A549 (cell line): ENCODE measurements around the gene PLCB4. TPM values are rescaled to one million over a fixed set of nuclear protein-coding genes. Genes with fewer than 3 reads are reported as not detected.

Experiments used
- ATAC-seq, 2 experiments: fragments of 200-7000 bp in 1 of 2; fragments of >200 bp in 1 of 2; cut with Nextera tagmentation in 1 of 2; cut with Tn5 transposase in 1 of 2; 3 replicates each; pipeline versions ENCODE4 v1.8.0 to v1.9.1; 2018 to 2020; ENCODE audit warnings: mild to moderate bottlenecking in 1 of 2, moderate library complexity in 1 of 2
- CTCF ChIA-PET: fragments of 300-600 bp; sonication (Branson Sonifier 250); formaldehyde crosslinking; extraction: SDS; loops from one replicate; lab custom pipeline; 2021; ENCODE audit warnings: antibody characterized with exemption, inconsistent platforms; lab: Yijun Ruan, JAX
- POLR2A ChIA-PET: fragments of 350-600 bp; formaldehyde crosslinking; extraction: SDS; loops from one replicate; lab custom pipeline; 2021; ENCODE audit warnings: antibody characterized with exemption, inconsistent platforms; lab: Yijun Ruan, JAX
- DNase-seq, 2 experiments: peaks; one replicate each; pipeline versions ENCODE4 v3.0.0 to v3.0.0-alpha.2; 2011 to 2016; ENCODE audit warnings: low read depth in 1 of 2, low spot score in 1 of 2
- FAIRE-seq: peaks from 2 replicates; lab custom pipeline; 2011; peaks lifted over from hg19 to GRCh38; lab: Jason Lieb, UNC
- H3K27ac ChIP-seq, 2 experiments: fragments of >200 bp; sonication (Bioruptor Twin); formaldehyde crosslinking; 3 replicates each; pipeline ENCODE4 v1.5.1; 2016 to 2017
- H3K4me1 ChIP-seq: fragments of >200 bp; sonication (Bioruptor Twin); formaldehyde crosslinking; 3 replicates; pipeline ENCODE4 v1.6.1; 2016
- H3K4me2 ChIP-seq: fragments of >200 bp; sonication (Bioruptor Twin); formaldehyde crosslinking; 3 replicates; pipeline ENCODE4 v1.6.1; 2016
- H3K4me3 ChIP-seq: fragments of >200 bp; sonication (Bioruptor Twin); formaldehyde crosslinking; 3 replicates; pipeline ENCODE4 v1.5.1; 2016
- H3K9me3 ChIP-seq: fragments of >200 bp; sonication (Bioruptor Twin); formaldehyde crosslinking; 3 replicates; pipeline ENCODE4 v1.6.1; 2016
- CEBPB ChIP-seq, 2 experiments: fragments of >200 bp in 1 of 2; sonication (Bioruptor Twin) in 1 of 2; formaldehyde crosslinking in 1 of 2; IDR thresholded peaks; 2 replicates each; pipeline ENCODE4 v1.6.1; 2012 to 2016
- CHD2 ChIP-seq: fragments of 150-350 bp; IDR thresholded peaks from 2 replicates; pipeline ENCODE4 v1.6.1; 2014; ENCODE audit warnings: low read length; ENCODE audit not compliant: partially characterized antibody
- CTCF ChIP-seq: fragments of >200 bp; sonication (Bioruptor Twin); formaldehyde crosslinking; IDR thresholded peaks from 3 replicates; pipeline ENCODE4 v1.5.1; 2016
- EHMT2 ChIP-seq: fragments of 200-600 bp; sonication (generic); IDR thresholded peaks from 2 replicates; pipeline ENCODE4 v1.6.1; 2016; ENCODE audit warnings: antibody characterized with exemption, low read depth, mild to moderate bottlenecking, moderate library complexity
- EP300 ChIP-seq, 2 experiments: fragments of >200 bp; sonication (Bioruptor Twin); formaldehyde crosslinking; IDR thresholded peaks; 2 replicates in 1 of 2; 3 replicates in 1 of 2; pipeline ENCODE4 v1.6.1; 2016 to 2017
- ESRRA ChIP-seq: fragments of 150-350 bp; IDR thresholded peaks from 2 replicates; pipeline ENCODE4 v1.6.1; 2014; ENCODE audit warnings: mild to moderate bottlenecking, low read length, borderline replicate concordance
- FOSL2 ChIP-seq, 2 experiments: fragments of 450-650 bp in 1 of 2; fragments of >200 bp in 1 of 2; sonication (Bioruptor Twin) in 1 of 2; formaldehyde crosslinking; IDR thresholded peaks; 2 replicates each; pipeline versions ENCODE4 v1.5.0 to v1.6.1; 2016 to 2020; ENCODE audit warnings: mild to moderate bottlenecking in 1 of 2, moderate library complexity in 1 of 2
- FOXS1 ChIP-seq: fragments of 250-450 bp; sonication (Bioruptor Pico); IDR thresholded peaks from 2 replicates; pipeline ENCODE4 v1.5.0; 2020; ENCODE audit warnings: mild to moderate bottlenecking, moderate library complexity
- HDAC2 ChIP-seq: fragments of 200-600 bp; sonication (generic); IDR thresholded peaks from 2 replicates; pipeline ENCODE4 v1.6.1; 2016
- HES2 ChIP-seq: fragments of >200 bp; sonication (Bioruptor Twin); formaldehyde crosslinking; IDR thresholded peaks from 2 replicates; pipeline ENCODE4 v1.6.1; 2016
- JUN ChIP-seq, 2 experiments: fragments of >200 bp; sonication (Bioruptor Twin); formaldehyde crosslinking; IDR thresholded peaks; 2 replicates in 1 of 2; 3 replicates in 1 of 2; pipeline ENCODE4 v1.6.1; 2016 to 2017
- JUNB ChIP-seq: fragments of >200 bp; sonication (Bioruptor Twin); formaldehyde crosslinking; IDR thresholded peaks from 2 replicates; pipeline ENCODE4 v1.6.1; 2016
- KDM1A ChIP-seq: fragments of 200-600 bp; sonication (generic); IDR thresholded peaks from 2 replicates; pipeline ENCODE4 v1.6.1; 2016; ENCODE audit warnings: low read depth, mild to moderate bottlenecking
- MAFK ChIP-seq: fragments of 450-650 bp; IDR thresholded peaks from 2 replicates; pipeline ENCODE4 v1.6.1; 2014; ENCODE audit not compliant: partially characterized antibody
- MAX ChIP-seq: IDR thresholded peaks from 2 replicates; pipeline ENCODE4 v1.6.1; 2012
- MAZ ChIP-seq: fragments of 150-350 bp; IDR thresholded peaks from 2 replicates; pipeline ENCODE4 v1.6.1; 2014; ENCODE audit warnings: antibody characterized with exemption, low read depth, low read length, borderline replicate concordance
- NFE2L2 ChIP-seq: fragments of 150-350 bp; conservative IDR thresholded peaks from 2 replicates; pipeline ENCODE4 v1.6.1; 2014; ENCODE audit warnings: low read length
- NR3C1 ChIP-seq: fragments of >200 bp; sonication (Bioruptor Twin); formaldehyde crosslinking; IDR thresholded peaks from 3 replicates; pipeline ENCODE4 v1.6.1; 2017
- PHF8 ChIP-seq: fragments of 200-600 bp; sonication (generic); IDR thresholded peaks from 2 replicates; pipeline ENCODE4 v1.6.1; 2016; ENCODE audit warnings: low read depth, mild to moderate bottlenecking, antibody characterized with exemption, moderate library complexity, borderline replicate concordance
- RAD21 ChIP-seq, 2 experiments: fragments of >200 bp in 1 of 2; sonication (Bioruptor Twin) in 1 of 2; formaldehyde crosslinking in 1 of 2; IDR thresholded peaks in 1 of 2; conservative IDR thresholded peaks in 1 of 2; 2 replicates in 1 of 2; 3 replicates in 1 of 2; pipeline ENCODE4 v1.6.1; 2012 to 2018; ENCODE audit warnings: inconsistent platforms in 1 of 2
- RFX5 ChIP-seq: fragments of 450-650 bp; IDR thresholded peaks from 2 replicates; pipeline ENCODE4 v1.7.1; 2014; ENCODE audit warnings: antibody characterized with exemption, mild to moderate bottlenecking, moderate library complexity
- ZC3H11A ChIP-seq: fragments of 450-650 bp; IDR thresholded peaks from 2 replicates; pipeline ENCODE4 v1.6.1; 2014; ENCODE audit warnings: antibody characterized with exemption, mild to moderate bottlenecking
- ZSCAN20 ChIP-seq: fragments of 250-450 bp; sonication (Bioruptor Pico); IDR thresholded peaks from 2 replicates; pipeline ENCODE4 v1.8.0; 2022; ENCODE audit warnings: mild to moderate bottlenecking, moderate library complexity
- WGBS: methylation state at CpG from one replicate; pipeline ENCODE4 v1.1.6; 2017; ENCODE audit errors: missing lambda C conversion rate; 5-methylcytosine and 5-hydroxymethylcytosine counted together
- polyA plus RNA-seq, 4 experiments: library from polyadenylated mRNA; depleted of rRNA in 3 of 4; stranded (reverse); fragments of >200 nt; fragmentation: RNase III in 1 of 4; extraction: RNeasy Plus Mini Kit Qiagen cat#74134 plus additional on column Dnase treatment in 1 of 4; gene quantifications; 2 replicates in 3 of 4; 3 replicates in 1 of 4; pipeline ENCODE4 v1.2.3, GENCODE V29; 2011 to 2017
- TF ChIP-seq, protein P1 (sequence below): fragments of 200-600 bp; sonication (generic); IDR thresholded peaks from 2 replicates; pipeline ENCODE4 v1.6.1; 2016; ENCODE audit warnings: antibody characterized with exemption, mild to moderate bottlenecking, moderate library complexity

Gene PLCB4
- polyA plus RNA-seq, 2 of the 4 experiments (the other 2 are of a cell fraction): 17.1 to 32.1 TPM

DNA sequence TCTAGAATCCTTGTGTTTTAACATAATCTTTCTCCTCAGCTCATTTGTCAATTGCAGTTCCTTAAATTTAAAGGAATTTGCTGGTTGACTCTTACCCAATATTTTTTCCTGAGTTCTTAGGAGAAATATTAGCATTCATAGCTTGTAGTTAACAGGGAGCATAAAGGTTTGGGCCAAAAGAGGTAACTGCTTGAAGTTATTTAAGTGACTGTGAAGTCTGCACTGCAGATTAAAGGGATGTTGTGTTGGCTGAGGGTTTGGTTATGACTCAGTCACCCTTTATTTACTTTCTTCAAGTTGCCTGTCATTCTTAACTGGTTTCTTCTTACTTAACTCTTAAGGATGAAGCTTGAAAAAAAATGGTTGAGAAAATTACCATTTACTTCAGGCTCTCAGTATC is 225.2 kb downstream of the PLCB4 start:
- Histone ChIP-seq H3K4me3 (no peak overlapping the region), H3K27ac (peak overlapping the region; percentile 61 to 73), H3K9me3 (no peaks in the 10 kb centered on the region), H3K4me2 (peak overlapping the region; percentile 70), H3K4me1 (peaks cover 46% of the 10 kb centered on the region)
- CTCF ChIA-PET: interaction anchor here (1.7 to 2.0 kb wide), 2 partner anchors 14 to 440 kb away, joined by 4 to 7 read pairs; no protein-coding TSS in a partner anchor
- POLR2A ChIA-PET: interaction anchor here (1.4 kb wide), 1 partner anchor 225 kb away, joined by 6 read pairs; the partner anchor contains the start of gene PLCB4
- peak; percentile 33 to 73 for DNase-seq
- TF ChIP-seq RAD21 (conservative IDR thresholded peaks at IDR 0.05 in 1 of 2, IDR thresholded peaks at IDR 0.05 in 1 of 2) (peak in 1 of 2 experiments; percentile 33; a peak in 2 of 5 replicates), JUNB (peak; percentile 67), EHMT2 (no peak), FOSL2 (IDR thresholded peaks at IDR 0.05) (peak; percentile 67), FOSL2 (CRISPR knock-in tag; IDR thresholded peaks at IDR 0.05) (peak; percentile 80), JUN (IDR thresholded peaks at IDR 0.05) (peak in 1 of 2 experiments; percentile 35; a peak in 2 of 5 replicates), ZC3H11A (no peak)
- peak; percentile 91 for FAIRE-seq
- ATAC-seq: peak; percentile 86 to 94

GRCh38 chr20:9298906-9299305 is 230.0 kb downstream of the PLCB4 start:
- WGBS: 21% methylated on average over 2 of the region's 2 CpGs
- no peak for DNase-seq
- POLR2A ChIA-PET: no interaction called here
- Histone ChIP-seq H3K4me1 (peaks cover 59% of the 10 kb centered on the region), H3K4me3 (no peak overlapping the region), H3K4me2 (peak overlapping the region; percentile 54), H3K27ac (peak overlapping the region in 1 of 2 experiments; percentile 81; a peak in 2 of 6 replicates), H3K9me3 (no peaks in the 10 kb centered on the region)
- CTCF ChIA-PET: no interaction called here
- no peak for ATAC-seq
- TF ChIP-seq NFE2L2 (no peak), CHD2 (no peak), HES2 (no peak), CEBPB (IDR thresholded peaks at IDR 0.05) (no peak), MAZ (no peak), ZSCAN20 (CRISPR knock-in tag) (no peak), HDAC2 (no peak), MAFK (no peak), MAX (no peak), NR3C1 (no peak), KDM1A (no peak), FOXS1 (CRISPR knock-in tag) (no peak), EHMT2 (no peak), CTCF (no peak), EP300 (IDR thresholded peaks at IDR 0.05) (no peak), RFX5 (no peak), ESRRA (no peak), PHF8 (no peak)
- TF ChIP-seq, protein P1, sequence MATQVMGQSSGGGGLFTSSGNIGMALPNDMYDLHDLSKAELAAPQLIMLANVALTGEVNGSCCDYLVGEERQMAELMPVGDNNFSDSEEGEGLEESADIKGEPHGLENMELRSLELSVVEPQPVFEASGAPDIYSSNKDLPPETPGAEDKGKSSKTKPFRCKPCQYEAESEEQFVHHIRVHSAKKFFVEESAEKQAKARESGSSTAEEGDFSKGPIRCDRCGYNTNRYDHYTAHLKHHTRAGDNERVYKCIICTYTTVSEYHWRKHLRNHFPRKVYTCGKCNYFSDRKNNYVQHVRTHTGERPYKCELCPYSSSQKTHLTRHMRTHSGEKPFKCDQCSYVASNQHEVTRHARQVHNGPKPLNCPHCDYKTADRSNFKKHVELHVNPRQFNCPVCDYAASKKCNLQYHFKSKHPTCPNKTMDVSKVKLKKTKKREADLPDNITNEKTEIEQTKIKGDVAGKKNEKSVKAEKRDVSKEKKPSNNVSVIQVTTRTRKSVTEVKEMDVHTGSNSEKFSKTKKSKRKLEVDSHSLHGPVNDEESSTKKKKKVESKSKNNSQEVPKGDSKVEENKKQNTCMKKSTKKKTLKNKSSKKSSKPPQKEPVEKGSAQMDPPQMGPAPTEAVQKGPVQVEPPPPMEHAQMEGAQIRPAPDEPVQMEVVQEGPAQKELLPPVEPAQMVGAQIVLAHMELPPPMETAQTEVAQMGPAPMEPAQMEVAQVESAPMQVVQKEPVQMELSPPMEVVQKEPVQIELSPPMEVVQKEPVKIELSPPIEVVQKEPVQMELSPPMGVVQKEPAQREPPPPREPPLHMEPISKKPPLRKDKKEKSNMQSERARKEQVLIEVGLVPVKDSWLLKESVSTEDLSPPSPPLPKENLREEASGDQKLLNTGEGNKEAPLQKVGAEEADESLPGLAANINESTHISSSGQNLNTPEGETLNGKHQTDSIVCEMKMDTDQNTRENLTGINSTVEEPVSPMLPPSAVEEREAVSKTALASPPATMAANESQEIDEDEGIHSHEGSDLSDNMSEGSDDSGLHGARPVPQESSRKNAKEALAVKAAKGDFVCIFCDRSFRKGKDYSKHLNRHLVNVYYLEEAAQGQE: no peak
- FAIRE-seq: no peak
